Stomach (tissue), 9 donors: Measurements from ENCODE around the gene MATK. TPM values are rescaled to one million over a fixed set of nuclear protein-coding genes. Genes with fewer than 3 reads are reported as not detected.

ENCODE experiments used
- DNase-seq, 2 donors: peaks; one replicate each; pipeline versions ENCODE4 v3.0.0 to v3.0.0-alpha.2; 2013 to 2019
- H3K27ac ChIP-seq, 5 donors: fragments of 200-600 bp in 4 of 5; sonication (generic) in 4 of 5; one replicate each; pipeline ENCODE4 v1.5.1; 2013 to 2019; ENCODE audit warnings: mild to moderate bottlenecking in 1 of 5, moderate library complexity in 1 of 5
- H3K27me3 ChIP-seq, 3 donors: fragments of 200-600 bp; sonication (generic); one replicate each; pipeline ENCODE4 v1.5.1; 2017 to 2019; ENCODE audit warnings: mixed run types in 1 of 3
- H3K36me3 ChIP-seq, 4 donors: fragments of 200-600 bp; sonication (generic); 1 replicate in 3 of 4; 2 replicates in 1 of 4; pipeline ENCODE4 v1.5.1; 2016 to 2019
- H3K4me1 ChIP-seq, 4 donors: fragments of 200-600 bp; sonication (generic); one replicate each; pipeline ENCODE4 v1.5.1; 2016 to 2019
- H3K4me3 ChIP-seq, 4 donors: fragments of 200-600 bp; sonication (generic) in 3 of 4; one replicate each; pipeline ENCODE4 v1.5.1; 2016 to 2019; ENCODE audit warnings: mild to moderate bottlenecking in 1 of 4
- H3K9me3 ChIP-seq, 4 donors: fragments of 200-600 bp; sonication (generic); one replicate each; pipeline ENCODE4 v1.5.1; 2016 to 2019
- CTCF ChIP-seq, 7 experiments: fragments of 450-650 bp in 4 of 7; fragments of 200-600 bp in 3 of 7; sonication (generic) in 3 of 7; IDR thresholded peaks; one replicate each; pipeline ENCODE4 v1.5.1; 2016 to 2019; ENCODE audit warnings: antibody characterized with exemption in 7 of 7, control low read depth in 2 of 7, mild to moderate bottlenecking in 1 of 7
- EP300 ChIP-seq: sonication (generic); formaldehyde crosslinking; IDR thresholded peaks from one replicate; pipeline ENCODE4 v1.6.1; 2017; ENCODE audit warnings: antibody characterized with exemption
- POLR2A ChIP-seq, 4 donors: fragments of 450-650 bp; IDR thresholded peaks; one replicate each; pipeline ENCODE4 v1.6.1; 2016; ENCODE audit warnings: antibody characterized with exemption in 4 of 4, control low read depth in 2 of 4, mild to moderate bottlenecking in 1 of 4, moderate library complexity in 1 of 4
- POLR2AphosphoS5 ChIP-seq, 3 donors: sonication (generic); formaldehyde crosslinking; IDR thresholded peaks; one replicate each; pipeline ENCODE4 v1.6.1; 2016; ENCODE audit warnings: antibody characterized with exemption in 3 of 3
- WGBS, 5 donors: extraction: QIAGEN DNeasy Blood & Tissue Kit in 3 of 5; methylation state at CpG; one replicate each; pipeline versions ENCODE4 v1.1.5 to v1.1.7; 2013 to 2018; 5-methylcytosine and 5-hydroxymethylcytosine counted together
- intact Hi-C: fragments of 100-400 bp; cut with DNase I; formaldehyde crosslinking; loops from one replicate; pipeline ENCODE4 v1.15.1; 2023; ENCODE audit warnings: low total_unique reads
- polyA plus RNA-seq, 3 donors: library from polyadenylated mRNA; stranded (reverse); fragments of 200-250 nt; gene quantifications; one replicate each; pipeline ENCODE4 v1.2.3, GENCODE V29; 2013
- total RNA-seq, 5 donors: library from RNA; depleted of rRNA; stranded (reverse); fragments of >200 nt; gene quantifications; one replicate each; pipeline versions ENCODE4 v1.1.0 to v1.2.3, GENCODE V29; 2014 to 2016
- donor health status: healthy with polysubstance abuse.
- donor health status: Bipolar disorder and iron deficiency.
- donor health status: healthy.

Gene MATK
- total and polyA plus RNA-seq, 8 donors = 1.4 to 48.7 (median 3.4) TPM; not detected in 1

- no peak for DNase-seq
- Histone ChIP-seq H3K9me3 (no peaks in the 10 kb centered on the region), H3K4me1 (no peaks in the 10 kb centered on the region), H3K27me3 (peaks cover 0 to 56% (median 4%) of the 10 kb centered on the region in 3 donors), H3K4me3 (no peak overlapping the region), H3K27ac (no peak overlapping the region), H3K36me3 (no peaks in the 10 kb centered on the region)
- intact Hi-C loops = no loop called here
- 55 to 69% (median 64%) methylated on average over 32 to 34 of the region's 34 CpGs for WGBS, 5 donors
- TF ChIP-seq CTCF (IDR thresholded peaks at IDR 0.05) (no peak), POLR2AphosphoS5 (IDR thresholded peaks at IDR 0.05) (no peak), EP300 (no peak), POLR2A (IDR thresholded peaks at IDR 0.05) (no peak)
Observed at GRCh38 chr19:3833578-3834348, 47.6 kb upstream of the MATK start.

- no peak for DNase-seq
- no peaks in the 10 kb centered on the region for H3K36me3 ChIP-seq
- intact Hi-C loops = no loop called here
- 84 to 93% (median 86%) methylated on average over 6 of the region's 6 CpGs for WGBS, 5 donors
- no peaks in the 10 kb centered on the region for H3K4me1 ChIP-seq
- no peak overlapping the region for H3K4me3 ChIP-seq
- H3K27me3 ChIP-seq = peaks cover 0 to 54% (median 4%) of the 10 kb centered on the region in 3 donors
- no peak overlapping the region for H3K27ac ChIP-seq
- no peaks in the 10 kb centered on the region for H3K9me3 ChIP-seq
- no peak for TF ChIP-seq POLR2AphosphoS5 (IDR thresholded peaks at IDR 0.05)
- no peak for TF ChIP-seq POLR2A (IDR thresholded peaks at IDR 0.05)
- no peak for TF ChIP-seq CTCF (IDR thresholded peaks at IDR 0.05)
- TF ChIP-seq EP300 = no peak
Observed at GRCh38 chr19:3832001-3832400, 45.8 kb upstream of the MATK start.

- no peak for TF ChIP-seq EP300
- no peak for TF ChIP-seq CTCF (IDR thresholded peaks at IDR 0.05)
- no peak for TF ChIP-seq POLR2A (IDR thresholded peaks at IDR 0.05)
- no peak for TF ChIP-seq POLR2AphosphoS5 (IDR thresholded peaks at IDR 0.05)
Observed at GRCh38 chr19:3831601-3832000, 45.4 kb upstream of the MATK start.

GRCh38 chr19:3830621-3831589 lies 44.7 kb upstream of the MATK start:
- no peak for DNase-seq
- no peak for TF ChIP-seq POLR2A (IDR thresholded peaks at IDR 0.05)
- Histone ChIP-seq H3K9me3 (no peaks in the 10 kb centered on the region), H3K4me1 (peaks cover 0 to 5% (median 0%) of the 10 kb centered on the region in 4 donors), H3K27ac (no peak overlapping the region), H3K36me3 (no peaks in the 10 kb centered on the region), H3K27me3 (peaks cover 0 to 56% (median 4%) of the 10 kb centered on the region in 3 donors), H3K4me3 (no peak overlapping the region)
- WGBS, 5 donors = 66 to 73% (median 69%) methylated on average over 30 to 45 of the region's 45 CpGs
- intact Hi-C loops = no loop called here

More at GRCh38 chr19:3831601-3832000, 45.4 kb upstream of the MATK start:
- Histone ChIP-seq H3K27me3 (peaks cover 0 to 54% (median 4%) of the 10 kb centered on the region in 3 donors), H3K9me3 (no peaks in the 10 kb centered on the region), H3K4me1 (no peaks in the 10 kb centered on the region), H3K4me3 (no peak overlapping the region), H3K27ac (no peak overlapping the region), H3K36me3 (no peaks in the 10 kb centered on the region)
- 50 to 71% (median 66%) methylated on average over 10 to 19 of the region's 19 CpGs for WGBS, 5 donors
- no peak for DNase-seq
- intact Hi-C loops = no loop called here
